22Rv1 (cell line): ENCODE results near the gene NUP210L.

Source experiments
- CTCF ChIP-seq: fragments of 450-650 bp; IDR thresholded peaks from 2 replicates; pipeline ENCODE4 v1.5.1; 2017; ENCODE audit warnings: mild to moderate bottlenecking
- ZFX ChIP-seq: fragments of 450-650 bp; IDR thresholded peaks from 2 replicates; pipeline ENCODE4 v1.6.1; 2017; ENCODE audit warnings: antibody characterized with exemption, borderline replicate concordance

GRCh38 chr1:154087574-154087973, 67.3 kb downstream of the NUP210L start:
- no peak for TF ChIP-seq CTCF
- TF ChIP-seq ZFX, result no peak
